Subcutaneous abdominal adipose tissue (tissue), 5 donors: ENCODE data around the gene PFKL.
"Not testable (repeated sequence)": the region's sequence is repeated elsewhere in the genome, so short reads cannot be mapped to it uniquely, and the experiment has no call there.

Experiments used
- H3K27ac ChIP-seq: one replicate; pipeline ENCODE4 v1.7.0; 2013; ENCODE audit warnings: low read depth, mild to moderate bottlenecking, inconsistent platforms, low read length, moderate library complexity
- H3K27me3 ChIP-seq, 5 donors: one replicate each; pipeline ENCODE4 v1.7.0; 2013; ENCODE audit warnings: low read length in 5 of 5, inconsistent platforms in 1 of 5; ENCODE audit not compliant: control insufficient read depth in 5 of 5, insufficient read depth in 4 of 5
- H3K36me3 ChIP-seq, 5 donors: one replicate each; pipeline ENCODE4 v1.7.0; 2013; ENCODE audit warnings: low read length in 5 of 5; ENCODE audit not compliant: control insufficient read depth in 5 of 5, insufficient read depth in 5 of 5
- H3K4me1 ChIP-seq, 5 donors: one replicate each; pipeline ENCODE4 v1.7.0; 2013; ENCODE audit warnings: low read length in 5 of 5, mild to moderate bottlenecking in 3 of 5, moderate library complexity in 1 of 5; ENCODE audit not compliant: control insufficient read depth in 5 of 5, insufficient read depth in 5 of 5
- H3K4me3 ChIP-seq, 5 donors: one replicate each; pipeline ENCODE4 v1.7.0; 2013; ENCODE audit warnings: low read length in 5 of 5, low read depth in 1 of 5
- H3K9ac ChIP-seq, 5 donors: one replicate each; pipeline ENCODE4 v1.7.0; 2013; ENCODE audit warnings: low read length in 5 of 5, mild to moderate bottlenecking in 4 of 5, moderate library complexity in 3 of 5
- H3K9me3 ChIP-seq, 5 donors: one replicate each; pipeline ENCODE4 v1.7.0; 2013; ENCODE audit warnings: low read length in 5 of 5; ENCODE audit not compliant: control insufficient read depth in 5 of 5
- donor health status: healthy.
- donor health status: healthy.
- donor health status: healthy.
- donor health status: healthy.
- donor health status: healthy.

The PFKL gene

DNA sequence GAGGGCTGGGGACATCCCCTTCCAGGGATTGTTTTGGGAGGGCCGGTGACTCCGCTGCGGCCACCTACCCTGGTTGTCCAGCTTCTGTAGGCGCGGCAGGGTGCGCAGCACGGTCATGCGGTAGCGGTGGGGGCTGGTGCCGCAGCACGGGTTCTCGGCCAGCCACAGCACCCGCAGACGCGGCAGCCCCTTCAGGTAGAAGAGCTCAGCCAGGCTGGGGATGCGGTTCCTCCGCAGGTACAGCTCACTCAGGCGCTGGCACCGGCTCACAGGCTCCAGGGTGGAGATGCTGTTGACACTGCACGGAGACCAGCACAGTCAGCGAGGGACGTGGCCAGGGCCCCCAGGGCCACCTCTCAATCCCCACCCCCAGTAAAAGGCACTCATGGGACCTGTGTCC is 33.1 kb downstream of the PFKL start:
- H3K4me1 ChIP-seq, result peaks cover 0 to 35% (median 14%) of the 10 kb centered on the region in 5 donors
- H3K4me3 ChIP-seq, result no peak overlapping the region
- H3K9ac ChIP-seq, result no peak overlapping the region
- H3K27ac ChIP-seq, result no peak overlapping the region
- H3K9me3 ChIP-seq, result no peaks in the 10 kb centered on the region
- no peaks in the 10 kb centered on the region for H3K27me3 ChIP-seq
- peaks cover 0 to 54% (median 26%) of the 10 kb centered on the region in 5 donors for H3K36me3 ChIP-seq

DNA sequence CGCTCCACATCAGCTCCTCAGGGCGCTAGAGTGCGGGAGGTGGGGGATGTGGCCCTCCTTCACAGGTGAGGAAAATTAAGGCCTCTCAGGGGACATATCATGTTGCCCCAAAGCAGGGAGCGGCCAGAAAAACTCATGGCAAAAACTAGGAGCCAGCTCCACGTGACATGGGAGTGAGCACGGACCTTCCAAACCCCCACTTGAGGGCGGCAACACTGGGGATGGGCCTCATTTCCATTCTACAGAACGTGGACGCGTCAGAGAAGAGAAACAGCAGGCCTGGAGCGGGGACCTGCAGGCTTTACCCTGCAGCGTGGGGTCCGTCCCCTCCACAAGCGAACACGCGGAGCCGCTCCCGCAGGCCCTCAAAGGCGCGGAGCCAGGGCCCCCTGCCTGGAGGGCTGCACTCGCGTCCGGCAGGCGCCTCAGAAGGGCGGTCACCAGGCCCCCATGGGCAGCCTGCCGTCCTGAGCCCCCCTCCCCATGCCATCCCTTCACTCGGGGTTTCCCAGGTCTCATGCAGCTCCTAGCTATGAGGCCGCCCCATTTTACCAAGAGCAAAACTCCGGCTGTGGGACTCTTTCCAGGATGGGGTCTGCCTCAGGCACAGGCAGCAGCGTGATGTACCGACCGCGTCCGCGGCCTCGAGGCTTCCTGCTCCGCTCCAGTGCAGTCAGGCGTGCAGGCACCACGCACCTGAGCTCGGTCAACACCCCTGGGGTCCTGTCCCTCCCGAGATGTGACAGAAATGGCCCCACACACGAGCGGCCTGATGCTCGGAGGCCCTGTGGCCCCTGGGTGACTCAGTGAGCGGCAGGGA is 33.9 kb downstream of the PFKL start:
- Histone ChIP-seq H3K36me3 (peaks cover 0 to 54% (median 26%) of the 10 kb centered on the region in 5 donors), H3K4me3 (no peak overlapping the region), H3K4me1 (peaks cover 0 to 40% (median 19%) of the 10 kb centered on the region in 5 donors), H3K9me3 (no peaks in the 10 kb centered on the region), H3K27me3 (no peaks in the 10 kb centered on the region), H3K27ac (no peak overlapping the region), H3K9ac (no peak overlapping the region)

DNA sequence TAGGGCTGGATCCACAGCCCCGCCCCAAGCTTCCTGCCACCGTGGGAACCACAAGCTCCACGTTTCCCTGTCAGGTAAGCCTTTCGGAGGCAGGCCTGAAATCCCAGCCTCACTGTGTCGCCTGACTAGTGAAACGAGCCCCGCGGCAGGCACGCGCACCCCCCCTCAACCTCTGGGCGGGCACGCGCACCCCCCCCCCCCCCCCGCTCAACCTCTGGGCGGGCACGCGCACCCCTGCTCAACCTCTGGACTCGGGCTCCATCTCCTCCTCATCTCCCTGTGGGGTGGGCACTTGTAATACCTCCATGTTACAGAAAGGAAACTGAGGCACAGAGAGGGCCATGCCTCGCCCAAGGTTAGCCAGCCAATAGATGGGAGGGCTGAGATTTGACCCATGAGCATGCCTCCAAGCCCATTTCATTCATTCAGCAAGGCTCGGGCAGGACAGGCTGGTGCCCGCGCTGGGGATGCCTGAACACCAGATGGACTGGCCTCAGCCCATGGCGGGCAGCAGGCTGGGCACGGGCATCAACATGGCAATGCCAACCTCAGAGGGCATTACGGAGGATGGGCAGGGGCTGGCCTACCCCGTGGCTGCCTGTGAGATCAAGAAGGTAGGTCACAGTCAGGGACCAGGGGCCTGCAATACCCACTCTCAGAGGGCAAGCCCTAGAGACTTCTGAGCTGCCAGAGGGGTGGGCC is 34.6 kb downstream of the PFKL start:
- H3K9ac ChIP-seq, result no peak overlapping the region
- H3K27ac ChIP-seq, result no peak overlapping the region
- H3K4me1 ChIP-seq, result peaks cover 0 to 40% (median 20%) of the 10 kb centered on the region in 5 donors
- H3K9me3 ChIP-seq, result no peaks in the 10 kb centered on the region
- no peak overlapping the region for H3K4me3 ChIP-seq
- peaks cover 0 to 54% (median 26%) of the 10 kb centered on the region in 5 donors for H3K36me3 ChIP-seq
- H3K27me3 ChIP-seq, result no peaks in the 10 kb centered on the region

DNA sequence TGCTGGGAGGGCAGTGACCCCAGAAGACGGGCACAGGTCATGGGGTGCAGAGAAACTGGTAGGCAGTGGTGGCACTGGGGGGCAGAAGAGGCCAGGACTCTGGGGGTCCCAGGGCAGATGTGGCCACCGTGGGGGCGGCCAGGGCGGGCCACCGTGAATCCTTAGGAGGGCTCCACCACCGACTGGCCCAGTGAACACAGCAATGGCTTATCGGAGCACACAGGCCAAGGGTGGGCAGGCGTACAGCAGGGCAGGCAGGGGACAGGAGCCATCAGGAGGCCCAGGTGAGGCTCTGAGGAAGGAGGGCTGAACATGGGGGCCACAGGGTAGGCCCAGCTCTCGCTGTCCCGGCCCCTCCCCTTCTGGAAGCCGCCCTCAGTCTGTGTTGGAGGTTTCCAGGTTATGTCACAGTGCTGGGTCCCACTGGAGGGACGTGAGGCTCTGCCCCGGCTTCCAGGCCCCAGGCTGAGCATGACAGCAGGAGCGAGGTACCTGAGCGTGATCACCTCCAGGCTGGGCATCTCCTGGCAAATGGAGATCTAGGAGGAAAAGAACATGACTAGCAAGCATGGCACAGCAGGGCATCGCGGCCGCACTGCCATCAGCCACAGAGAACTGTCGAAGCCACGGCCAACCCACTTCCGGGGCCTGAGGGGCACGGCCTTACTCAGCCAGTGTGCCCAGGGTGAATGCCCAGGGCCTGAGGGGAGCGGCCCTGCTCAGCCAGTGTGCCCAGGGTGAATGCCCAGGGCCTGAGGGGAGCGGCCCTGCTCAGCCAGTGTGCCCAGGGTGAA is 35.6 kb downstream of the PFKL start:
- Histone ChIP-seq H3K9ac (no peak overlapping the region), H3K4me1 (peaks cover 2 to 45% (median 26%) of the 10 kb centered on the region in 5 donors), H3K36me3 (peaks cover 0 to 51% (median 26%) of the 10 kb centered on the region in 5 donors), H3K9me3 (no peaks in the 10 kb centered on the region), H3K27me3 (no peaks in the 10 kb centered on the region), H3K27ac (no peak overlapping the region), H3K4me3 (no peak overlapping the region)

DNA sequence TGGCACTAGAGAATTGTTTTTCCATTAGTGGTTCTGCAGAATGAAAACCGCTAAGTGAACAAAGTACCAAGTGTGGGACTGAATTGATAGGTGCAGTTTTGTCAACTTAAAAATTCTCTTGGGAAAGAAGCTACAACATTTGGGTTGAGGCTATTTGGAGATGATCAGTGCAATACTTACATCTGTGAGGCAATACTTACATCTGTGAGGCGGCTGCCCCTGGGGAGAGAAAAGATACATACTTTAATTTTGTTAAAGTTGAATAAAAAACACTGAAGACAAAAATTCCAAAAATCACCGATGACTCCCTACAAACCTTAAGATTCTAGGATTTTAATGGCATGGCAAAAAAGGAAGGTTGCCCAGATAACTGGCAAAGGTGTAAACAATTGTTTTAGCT is 37.6 kb downstream of the PFKL start:
- Histone ChIP-seq H3K4me1 (peaks cover 2 to 25% (median 20%) of the 10 kb centered on the region in 5 donors), H3K36me3 (peaks cover 0 to 34% (median 18%) of the 10 kb centered on the region in 5 donors), H3K9me3 (no peaks in the 10 kb centered on the region), H3K27ac (peak overlapping the region; percentile 82), H3K9ac (no peak overlapping the region), H3K27me3 (no peaks in the 10 kb centered on the region), H3K4me3 (no peak overlapping the region)

DNA sequence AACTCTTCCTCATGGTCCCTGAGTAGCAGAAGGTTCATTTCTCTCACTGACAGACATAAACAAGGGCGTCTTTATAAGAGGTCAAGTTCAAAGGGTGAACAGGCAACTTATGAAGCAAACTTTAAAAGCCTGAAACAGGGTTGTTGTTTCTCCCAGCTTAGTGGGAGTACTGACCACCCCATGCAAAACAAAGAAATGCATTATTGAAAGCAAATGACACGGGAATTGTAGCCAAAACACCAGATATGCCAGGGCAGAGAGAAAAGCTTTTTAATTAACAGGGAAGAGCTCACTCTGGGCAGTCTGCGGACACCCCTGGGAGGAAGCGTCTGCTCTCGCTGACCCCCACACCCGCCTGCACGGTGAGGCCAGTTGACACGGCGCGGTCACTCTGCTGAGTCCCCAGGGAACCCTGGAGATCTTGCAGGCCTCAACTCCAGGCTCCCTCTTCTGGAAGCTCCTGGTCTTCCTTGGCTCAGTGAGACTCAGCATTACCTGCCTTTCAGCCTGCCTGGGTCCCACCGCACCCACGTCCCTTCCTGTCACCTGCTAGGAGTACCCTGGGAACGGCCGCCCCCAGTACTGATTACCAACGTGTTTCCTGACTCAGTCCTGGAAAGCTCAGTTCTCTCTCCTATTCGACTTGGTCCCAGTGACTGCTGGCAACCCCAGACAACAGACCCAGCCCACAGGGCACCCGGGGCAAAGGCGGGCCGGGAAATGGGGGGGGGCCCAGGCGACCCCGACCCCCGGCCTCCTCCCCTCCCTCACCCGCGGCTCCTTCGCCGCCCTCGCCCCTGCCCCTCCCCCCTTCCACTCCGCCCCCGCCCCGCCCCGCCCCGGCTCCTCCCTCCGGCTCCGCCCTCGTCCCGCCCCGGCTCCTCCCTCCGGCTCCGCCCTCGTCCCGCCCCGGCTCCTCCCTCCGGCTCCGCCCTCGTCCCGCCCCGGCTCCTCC is 38.4 kb downstream of the PFKL start:
- Histone ChIP-seq H3K27ac (peak overlapping the region; percentile 82), H3K9ac (peak overlapping the region in 3 of 5 donors; percentile 48 to 66 (median 61)), H3K4me1 (peaks cover 2 to 23% (median 20%) of the 10 kb centered on the region in 5 donors), H3K9me3 (no peaks in the 10 kb centered on the region), H3K4me3 (peak overlapping the region; percentile 60 to 74 (median 63)), H3K36me3 (peaks cover 0 to 28% (median 12%) of the 10 kb centered on the region in 5 donors), H3K27me3 (no peaks in the 10 kb centered on the region)

DNA sequence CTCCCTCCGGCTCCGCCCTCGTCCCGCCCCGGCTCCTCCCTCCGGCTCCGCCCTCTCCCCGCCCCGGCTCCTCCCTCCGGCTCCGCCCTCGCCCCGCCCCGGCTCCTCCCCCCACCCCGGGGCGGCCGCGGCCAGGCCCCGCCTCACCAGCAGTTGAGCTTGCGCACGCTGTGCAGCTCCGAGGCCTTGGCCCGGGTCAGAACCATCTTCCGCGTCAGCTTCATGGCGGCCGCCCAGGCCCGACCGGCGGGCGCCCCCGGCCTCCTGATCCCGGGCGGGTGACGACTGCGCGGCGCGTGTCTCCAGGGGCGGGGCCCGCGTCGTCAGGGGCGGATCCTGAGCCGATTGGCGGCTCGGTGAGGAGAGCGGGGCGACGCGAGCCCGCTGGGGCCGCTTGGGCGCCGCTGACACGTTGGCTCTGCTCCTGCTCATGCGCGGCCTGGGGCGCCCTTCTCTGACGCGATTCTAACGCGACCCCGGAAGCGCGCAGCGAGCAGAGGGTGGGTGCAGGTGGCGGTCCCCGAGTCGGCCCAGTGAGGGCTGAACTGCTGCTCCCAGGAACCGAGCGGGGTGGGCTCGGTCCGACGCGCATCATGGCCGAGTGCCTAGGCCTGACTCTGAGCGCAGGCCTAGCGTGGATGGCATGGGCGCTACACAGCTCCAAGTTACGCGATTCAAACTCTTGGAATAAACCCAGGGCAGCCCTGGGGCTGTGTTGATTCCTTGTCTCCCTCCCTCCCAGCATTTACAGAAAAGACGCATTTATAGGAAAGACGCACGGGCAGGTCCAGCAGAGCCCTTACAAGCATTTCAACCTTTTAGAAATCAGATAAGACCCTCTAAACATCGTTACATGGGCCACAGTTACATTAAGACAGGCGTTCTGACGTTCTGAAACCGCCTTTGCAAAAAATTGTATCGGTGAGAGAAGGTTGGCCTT is 39.4 kb downstream of the PFKL start, which contains the start of gene CFAP410:
CFAP410 (minus strand) TSS at position 420 of the 940 bp plus-strand sequence; CDS start at position 224, 196 bp downstream.
- H3K36me3 ChIP-seq, result peaks cover 0 to 23% (median 12%) of the 10 kb centered on the region in 5 donors
- H3K9ac ChIP-seq, result peak within 1 kb of the TSS; percentile 49 to 95 (median 91)
- no peaks in the 10 kb centered on the region for H3K27me3 ChIP-seq
- H3K4me1 ChIP-seq, result peaks cover 2 to 23% (median 20%) of the 10 kb centered on the region in 5 donors
- peak within 1 kb of the TSS; percentile 82 for H3K27ac ChIP-seq
- H3K4me3 ChIP-seq, result peak within 1 kb of the TSS; percentile 82 to 95 (median 91)
- H3K9me3 ChIP-seq, result no peaks in the 10 kb centered on the region

DNA sequence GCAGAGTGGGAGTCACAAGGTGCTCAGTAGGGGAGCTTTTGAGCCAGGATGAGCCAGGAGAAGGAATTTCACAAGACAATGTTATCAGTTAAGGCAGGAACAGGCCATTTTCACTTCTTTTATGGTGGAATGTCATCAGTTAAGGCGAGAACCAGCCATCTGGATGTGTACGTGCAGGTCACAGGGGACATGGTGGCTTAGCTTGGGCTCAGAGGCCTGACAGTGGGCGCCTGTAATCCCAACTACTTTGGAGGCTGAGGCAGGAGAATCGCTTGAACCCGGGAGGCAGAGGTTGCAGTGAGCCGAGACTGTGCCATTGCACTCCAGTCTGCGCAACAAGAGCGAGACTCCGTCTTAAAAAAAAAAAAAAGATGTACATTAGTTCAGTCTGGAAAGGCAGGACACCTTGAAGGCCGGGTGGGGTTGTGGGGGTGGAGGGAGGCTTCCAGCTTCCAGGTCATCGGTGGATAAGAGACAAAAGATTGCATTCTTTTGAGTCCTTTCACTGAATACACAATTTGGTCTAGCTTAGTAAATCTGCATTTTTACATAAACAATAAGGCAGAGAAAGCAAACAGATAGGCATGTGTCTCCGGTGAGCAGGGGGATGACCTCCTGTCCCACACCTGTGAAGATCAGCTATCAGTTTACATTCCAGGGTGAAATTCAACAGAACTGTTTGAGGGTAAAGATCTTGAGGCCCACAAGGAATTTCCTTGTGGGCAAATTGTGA is 42.0 kb downstream of the PFKL start:
- Histone ChIP-seq H3K27me3 (peaks cover 0 to 13% (median 8%) of the 10 kb centered on the region in 5 donors), H3K4me1 (peaks cover 2 to 23% (median 20%) of the 10 kb centered on the region in 5 donors)
- H3K36me3 ChIP-seq, H3K27ac ChIP-seq, H3K9ac ChIP-seq, H3K4me3 ChIP-seq, H3K9me3 ChIP-seq: not testable (repeated sequence)
